ENCODE measurements around the gene MRPS27.

MRPS27 gene

DNA sequence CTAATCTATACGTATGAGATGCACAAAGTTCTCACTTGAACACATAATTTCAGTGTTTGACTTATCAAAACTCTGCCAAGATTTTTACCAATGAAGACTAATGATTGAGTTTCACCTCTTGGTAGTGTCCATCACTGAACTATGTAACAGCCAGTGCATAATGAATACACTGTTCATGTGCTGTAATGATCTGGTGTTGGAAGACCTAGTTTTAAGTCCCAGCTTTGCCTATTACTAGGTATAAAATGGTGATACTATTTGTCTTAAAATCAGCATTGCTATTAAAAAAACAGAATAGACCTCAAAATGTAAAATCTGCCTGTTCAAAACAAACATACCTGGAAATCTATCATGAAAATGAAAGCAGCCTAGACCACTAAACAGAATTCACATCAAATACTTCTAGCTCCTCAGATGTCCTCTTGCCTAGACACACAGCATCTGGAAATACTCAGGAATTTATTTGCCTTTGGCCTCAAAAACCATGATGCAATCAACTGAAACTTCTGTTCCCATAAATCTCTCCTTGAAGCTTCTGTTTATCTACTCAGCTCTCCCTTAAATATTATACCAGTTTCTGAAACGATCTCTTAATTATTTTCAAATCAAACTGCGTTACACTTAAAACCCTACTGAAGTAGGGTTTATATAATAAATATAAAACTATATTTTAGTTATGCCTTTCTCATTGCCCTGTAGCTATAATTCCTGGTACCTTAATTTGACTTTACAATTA is 38.1 kb downstream of the MRPS27 start:
- Histone ChIP-seq H3K27me3 (no peaks in the 10 kb centered on the region), H3K4me2 (no peak overlapping the region; a peak in 1 of 22 replicates), H4K20me1 (peaks cover 0 to 4% (median 0%) of the 10 kb centered on the region in 11 experiments; a peak in 1 of 22 replicates), H3K9me3 (replicated peaks in 1 of 11) (peaks cover 0 to 14% (median 9%) of the 10 kb centered on the region in 11 experiments; a peak in 17 of 22 replicates), H3K4me1 (peaks cover 6 to 20% (median 11%) of the 10 kb centered on the region in 10 experiments; a peak in 18 of 20 replicates), H3K9ac (no peak overlapping the region), H3K36me3 (peaks cover 16 to 91% (median 56%) of the 10 kb centered on the region in 11 experiments), H3K27ac (no peak overlapping the region), H3K4me3 (no peak overlapping the region)
- TF ChIP-seq Cebpa-rat (IDR thresholded peaks at IDR 0.05): no peak

DNA sequence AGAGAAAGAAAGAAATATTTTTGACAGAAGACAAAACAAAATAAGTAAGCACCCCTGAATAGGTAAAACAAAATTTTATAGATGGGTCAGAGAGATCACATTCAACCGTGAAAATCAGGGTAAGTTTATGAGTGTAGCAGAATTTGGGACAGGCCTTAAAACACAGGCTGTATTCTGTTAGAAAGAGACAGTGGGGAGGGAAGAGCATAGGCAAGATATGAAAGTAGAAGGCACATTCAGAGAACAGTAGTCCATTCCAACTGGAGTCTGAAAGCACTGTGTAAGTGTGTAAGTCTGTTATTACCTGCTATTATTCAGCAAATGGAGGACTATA is 38.6 kb downstream of the MRPS27 start:
- TF ChIP-seq Cebpa-rat (IDR thresholded peaks at IDR 0.05): no peak
- Histone ChIP-seq H3K36me3 (peaks cover 21 to 91% (median 58%) of the 10 kb centered on the region in 11 experiments), H3K9me3 (replicated peaks in 1 of 11) (peaks cover 0 to 19% (median 14%) of the 10 kb centered on the region in 11 experiments; a peak in 18 of 22 replicates), H3K4me3 (no peak overlapping the region), H3K9ac (no peak overlapping the region), H3K27ac (no peak overlapping the region), H3K4me1 (peaks cover 6 to 20% (median 11%) of the 10 kb centered on the region in 10 experiments; a peak in 18 of 20 replicates), H3K4me2 (no peak overlapping the region), H3K27me3 (no peaks in the 10 kb centered on the region), H4K20me1 (peaks cover 0 to 4% (median 0%) of the 10 kb centered on the region in 11 experiments; a peak in 1 of 22 replicates)

DNA sequence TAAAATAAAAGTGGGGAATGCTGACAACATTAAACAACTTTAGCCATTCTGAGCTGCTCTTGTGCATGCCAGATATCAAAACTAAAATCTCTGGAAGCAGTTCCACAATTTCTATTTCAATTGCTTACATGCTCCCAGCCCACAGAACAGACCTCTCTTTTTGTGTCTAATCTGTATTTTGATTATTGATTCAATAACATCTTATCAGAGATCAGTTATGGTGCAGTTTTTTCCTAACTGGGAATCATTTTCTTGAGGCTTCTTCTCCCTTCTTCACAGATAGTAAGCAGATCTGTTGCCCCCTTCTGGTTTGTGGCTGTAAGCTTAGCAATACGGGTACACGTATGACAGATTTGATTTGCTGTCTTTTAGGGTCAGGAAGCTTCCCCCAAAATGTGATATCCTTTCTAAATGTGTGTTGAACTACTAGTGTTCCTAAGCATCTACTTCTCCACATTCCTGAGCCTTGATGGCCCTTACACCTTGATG is 39.4 kb downstream of the MRPS27 start:
- Histone ChIP-seq H3K9me3 (replicated peaks in 1 of 11) (peaks cover 0 to 25% (median 21%) of the 10 kb centered on the region in 11 experiments; a peak in 19 of 22 replicates), H3K4me3 (no peak overlapping the region), H3K36me3 (peaks cover 28 to 91% (median 62%) of the 10 kb centered on the region in 11 experiments), H3K4me2 (no peak overlapping the region), H3K9ac (no peak overlapping the region), H4K20me1 (peaks cover 0 to 4% (median 0%) of the 10 kb centered on the region in 11 experiments; a peak in 2 of 22 replicates), H3K27me3 (no peaks in the 10 kb centered on the region), H3K4me1 (peaks cover 6 to 20% (median 10%) of the 10 kb centered on the region in 10 experiments; a peak in 18 of 20 replicates), H3K27ac (no peak overlapping the region)
- TF ChIP-seq Cebpa-rat (IDR thresholded peaks at IDR 0.05): no peak

DNA sequence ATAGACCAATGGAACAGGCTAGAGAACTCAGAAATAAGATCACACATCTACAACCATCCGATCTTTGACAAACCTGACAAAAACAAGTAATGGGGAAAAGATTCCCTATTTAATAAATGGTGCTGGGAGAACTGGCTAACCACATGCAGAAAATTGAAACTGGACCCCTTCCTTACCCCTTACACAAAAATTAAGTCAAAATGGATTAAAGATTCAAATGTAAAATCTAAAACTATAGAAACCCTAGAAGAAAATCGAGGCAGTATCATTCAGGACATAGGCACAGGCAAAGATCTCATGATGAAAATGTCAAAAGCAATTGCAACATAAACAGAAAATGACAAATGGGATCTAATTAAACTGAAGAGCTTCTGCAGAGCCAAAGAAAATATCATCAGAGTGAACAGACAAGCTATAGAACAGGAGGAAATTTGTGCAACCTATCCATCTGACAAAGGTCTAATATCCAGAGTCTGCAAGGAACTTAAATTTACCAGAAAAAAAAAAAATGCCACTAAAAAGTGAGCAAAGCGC is 43.8 kb downstream of the MRPS27 start:
- TF ChIP-seq Cebpa-rat (IDR thresholded peaks at IDR 0.05): no peak
- Histone ChIP-seq H3K4me1 (peaks cover 0 to 4% (median 0%) of the 10 kb centered on the region in 10 experiments; a peak in 1 of 20 replicates), H3K9me3 (replicated peaks in 1 of 11) (peaks cover 0 to 26% (median 22%) of the 10 kb centered on the region in 11 experiments; a peak in 19 of 22 replicates), H3K9ac (no peak overlapping the region), H3K36me3 (peaks cover 42 to 99% (median 69%) of the 10 kb centered on the region in 11 experiments), H3K4me3 (no peak overlapping the region), H3K4me2 (no peak overlapping the region), H3K27ac (no peak overlapping the region), H4K20me1 (peaks cover 0 to 8% (median 0%) of the 10 kb centered on the region in 11 experiments; a peak in 2 of 22 replicates), H3K27me3 (no peaks in the 10 kb centered on the region)

DNA sequence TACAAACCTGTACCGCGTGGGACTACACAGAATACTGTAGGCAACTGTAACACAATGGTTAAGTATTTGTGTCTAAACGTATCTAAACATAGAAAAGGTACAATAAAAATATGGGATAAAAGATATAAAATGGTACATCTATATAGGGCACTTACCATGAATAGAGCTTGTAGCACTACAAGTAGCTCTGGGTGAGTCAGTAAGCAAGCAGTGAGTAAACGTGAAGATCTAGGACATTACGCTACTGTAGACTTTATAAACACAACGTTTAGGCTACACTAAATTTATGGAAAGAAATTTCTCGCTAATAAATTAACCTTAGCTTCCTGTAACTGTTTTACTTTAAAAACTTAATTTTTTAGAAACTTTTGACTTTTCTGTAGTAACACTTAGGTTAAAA is 46.5 kb downstream of the MRPS27 start:
- H3K9me3 ChIP-seq (replicated peaks in 1 of 11): peaks cover 0 to 26% (median 22%) of the 10 kb centered on the region in 11 experiments; a peak in 19 of 22 replicates
- no peak overlapping the region for H3K4me2 ChIP-seq
- peaks cover 0 to 14% (median 0%) of the 10 kb centered on the region in 11 experiments; a peak in 6 of 22 replicates for H4K20me1 ChIP-seq
- H3K27me3 ChIP-seq: no peaks in the 10 kb centered on the region
- peaks cover 0 to 4% (median 0%) of the 10 kb centered on the region in 10 experiments; a peak in 1 of 20 replicates for H3K4me1 ChIP-seq
- H3K9ac ChIP-seq: no peak overlapping the region
- TF ChIP-seq Cebpa-rat (IDR thresholded peaks at IDR 0.05): no peak
- peaks cover 42 to 91% (median 69%) of the 10 kb centered on the region in 11 experiments for H3K36me3 ChIP-seq
- H3K27ac ChIP-seq: no peak overlapping the region
- H3K4me3 ChIP-seq: no peak overlapping the region

DNA sequence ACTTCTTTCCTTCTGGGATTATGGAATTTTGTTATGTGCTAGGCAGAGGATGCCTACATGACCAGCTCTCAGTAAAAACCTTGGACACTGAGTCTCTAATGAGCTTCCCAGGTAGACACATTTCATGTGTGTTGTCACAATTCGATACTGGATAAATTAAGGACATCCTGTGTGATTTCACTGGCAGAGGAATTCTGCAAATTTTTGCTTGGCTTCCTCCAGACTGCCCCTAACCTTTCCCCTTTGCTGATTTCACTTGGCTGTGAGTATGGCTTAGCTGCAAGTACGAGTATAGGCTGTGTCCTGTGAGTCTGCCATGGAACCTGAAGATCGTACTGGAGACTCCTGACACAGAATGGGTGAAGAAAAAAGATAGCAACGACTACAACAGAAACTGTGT is 47.6 kb downstream of the MRPS27 start:
- H3K4me2 ChIP-seq: no peak overlapping the region
- H3K4me1 ChIP-seq: peaks cover 0 to 4% (median 0%) of the 10 kb centered on the region in 10 experiments; a peak in 1 of 20 replicates
- TF ChIP-seq Cebpa-rat (IDR thresholded peaks at IDR 0.05): no peak
- no peak overlapping the region for H3K27ac ChIP-seq
- no peak overlapping the region for H3K4me3 ChIP-seq
- H4K20me1 ChIP-seq: peaks cover 0 to 15% (median 0%) of the 10 kb centered on the region in 11 experiments; a peak in 6 of 22 replicates
- H3K9ac ChIP-seq: no peak overlapping the region
- peaks cover 0 to 20% (median 17%) of the 10 kb centered on the region in 11 experiments; a peak in 19 of 22 replicates for H3K9me3 ChIP-seq (replicated peaks in 1 of 11)
- H3K36me3 ChIP-seq: peaks cover 36 to 85% (median 62%) of the 10 kb centered on the region in 11 experiments
- H3K27me3 ChIP-seq: no peaks in the 10 kb centered on the region

DNA sequence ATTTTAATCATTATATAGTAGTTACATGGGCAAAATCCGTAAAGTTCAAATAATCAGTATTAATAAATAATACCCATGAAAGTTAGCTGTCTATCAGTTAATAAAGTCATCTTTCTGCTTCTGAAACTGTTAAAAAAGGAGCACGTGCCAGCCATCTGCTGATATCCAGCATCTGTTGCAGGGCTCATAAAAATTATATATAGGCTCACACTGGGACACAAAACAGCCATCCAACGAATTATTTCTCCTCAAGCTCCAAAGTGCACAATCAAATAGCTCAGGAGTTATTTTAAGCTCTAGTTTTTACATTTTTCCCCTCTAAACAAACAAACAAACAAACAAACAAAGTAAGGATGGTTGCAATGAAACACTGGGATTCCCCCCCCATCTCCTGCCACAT is 48.3 kb downstream of the MRPS27 start:
- no peak for TF ChIP-seq Cebpa-rat (IDR thresholded peaks at IDR 0.05)
- H3K36me3 ChIP-seq: peaks cover 37 to 83% (median 58%) of the 10 kb centered on the region in 11 experiments

DNA sequence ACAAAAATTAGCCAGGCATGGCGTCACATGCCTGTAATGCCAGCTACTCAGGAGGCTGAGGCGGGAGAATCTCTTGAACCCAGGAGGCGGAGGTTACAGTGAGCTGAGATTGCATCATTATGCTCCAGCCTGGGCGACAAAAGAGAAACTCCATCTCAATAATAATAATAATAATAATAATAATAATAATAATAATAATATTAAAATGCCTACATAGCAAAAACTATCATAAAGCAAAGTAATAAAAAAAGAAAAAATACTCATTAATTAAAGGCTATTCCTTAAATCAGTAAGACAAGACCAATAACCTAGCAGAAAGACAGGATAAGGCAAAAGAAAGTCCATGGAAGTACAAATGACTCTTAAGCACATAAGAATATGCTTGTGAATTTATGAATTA is 50.0 kb downstream of the MRPS27 start:
- no peak overlapping the region for H3K4me2 ChIP-seq
- H3K27me3 ChIP-seq: no peaks in the 10 kb centered on the region
- TF ChIP-seq Cebpa-rat (IDR thresholded peaks at IDR 0.05): no peak
- H3K36me3 ChIP-seq: peaks cover 31 to 81% (median 54%) of the 10 kb centered on the region in 11 experiments
- no peak overlapping the region for H3K4me3 ChIP-seq
- peaks cover 0 to 14% (median 0%) of the 10 kb centered on the region in 11 experiments; a peak in 6 of 22 replicates for H4K20me1 ChIP-seq
- H3K9ac ChIP-seq: no peak overlapping the region
- no peak overlapping the region for H3K27ac ChIP-seq
- H3K9me3 ChIP-seq (replicated peaks in 1 of 11): peaks cover 0 to 5% (median 0%) of the 10 kb centered on the region in 11 experiments; a peak in 1 of 22 replicates
- peaks cover 0 to 4% (median 0%) of the 10 kb centered on the region in 10 experiments; a peak in 1 of 20 replicates for H3K4me1 ChIP-seq

More for the DNA sequence above, 48.3 kb downstream of the MRPS27 start:
- Histone ChIP-seq H4K20me1 (peaks cover 0 to 15% (median 0%) of the 10 kb centered on the region in 11 experiments; a peak in 6 of 22 replicates), H3K4me1 (peaks cover 0 to 4% (median 0%) of the 10 kb centered on the region in 10 experiments; a peak in 1 of 20 replicates), H3K4me3 (no peak overlapping the region), H3K4me2 (no peak overlapping the region), H3K9me3 (replicated peaks in 1 of 11) (peaks cover 0 to 13% (median 10%) of the 10 kb centered on the region in 11 experiments; a peak in 17 of 22 replicates), H3K27ac (no peak overlapping the region), H3K9ac (no peak overlapping the region), H3K27me3 (no peaks in the 10 kb centered on the region)

DNA sequence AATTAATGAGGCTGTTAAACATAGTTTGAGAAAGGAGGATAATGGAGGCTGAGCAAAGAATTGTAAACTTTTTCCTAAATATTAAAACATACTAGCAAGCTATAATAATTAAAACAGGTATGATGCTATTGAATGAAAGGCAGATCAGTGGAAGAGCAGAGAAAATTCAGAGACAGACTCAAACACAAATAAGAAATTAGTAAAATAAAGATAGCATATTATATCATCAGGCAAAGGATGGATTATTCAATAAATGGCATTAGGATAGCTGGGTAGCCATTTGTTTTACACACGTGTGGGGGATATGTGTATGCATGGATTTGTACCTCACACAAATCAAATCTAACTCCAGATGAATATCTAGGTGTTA is 50.6 kb downstream of the MRPS27 start:
- peaks cover 0 to 7% (median 0%) of the 10 kb centered on the region in 11 experiments; a peak in 7 of 22 replicates for H4K20me1 ChIP-seq
- no peak overlapping the region for H3K27ac ChIP-seq
- no peak overlapping the region for H3K9ac ChIP-seq
- H3K4me1 ChIP-seq: no peaks in the 10 kb centered on the region
- no peak overlapping the region for H3K4me2 ChIP-seq
- H3K27me3 ChIP-seq: no peaks in the 10 kb centered on the region
- no peak overlapping the region for H3K4me3 ChIP-seq
- TF ChIP-seq Cebpa-rat (IDR thresholded peaks at IDR 0.05): no peak
- peaks cover 0 to 5% (median 0%) of the 10 kb centered on the region in 11 experiments; a peak in 1 of 22 replicates for H3K9me3 ChIP-seq (replicated peaks in 1 of 11)
- H3K36me3 ChIP-seq: peaks cover 28 to 81% (median 54%) of the 10 kb centered on the region in 11 experiments
